Gastrocnemius medialis (tissue), 4 donors: ENCODE data around the gene ESRRG.

ENCODE experiments used
- CTCF ChIP-seq, 5 experiments: fragments of 450-650 bp in 3 of 5; fragments of 200-600 bp in 2 of 5; sonication (generic) in 2 of 5; IDR thresholded peaks in 4 of 5; conservative IDR thresholded peaks in 1 of 5; 1 replicate in 4 of 5; 2 replicates in 1 of 5; pipeline ENCODE4 v1.5.1; 2016 to 2019; ENCODE audit warnings: antibody characterized with exemption in 5 of 5, mild to moderate bottlenecking in 3 of 5, moderate library complexity in 3 of 5
- POLR2A ChIP-seq, 2 donors: fragments of 450-650 bp; IDR thresholded peaks; one replicate each; pipeline ENCODE4 v1.6.1; 2017; ENCODE audit warnings: antibody characterized with exemption in 2 of 2, mild to moderate bottlenecking in 2 of 2, moderate library complexity in 2 of 2

- no peak for TF ChIP-seq CTCF (IDR thresholded peaks at IDR 0.05 in 4 of 5, conservative IDR thresholded peaks at IDR 0.05 in 1 of 5)
- TF ChIP-seq POLR2A (IDR thresholded peaks at IDR 0.05): no peak
Measured at GRCh38 chr1:216670118-216670883, 52.9 kb downstream of the ESRRG start.
